Activated CD8-positive, alpha-beta memory T cell treated with anti-CD3 and anti-CD28 coated beads, Interleukin-2, amount 10 ng/mL, durations not matched to agents 7 days and 5 days (primary cell): ENCODE data around the gene ST6GALNAC6. TPM values are rescaled to one million over a fixed set of nuclear protein-coding genes. Genes with fewer than 3 reads are reported as not detected.

Experiments
- ATAC-seq: fragments of 150-1000 bp; cut with Tn5 transposase; one replicate; pipeline ENCODE4 v1.10.0; 2021; ENCODE audit warnings: moderate library complexity
- CTCF ChIA-PET: fragments of 350-600 bp; sonication (Branson Sonifier 250); formaldehyde crosslinking; loops from one replicate; lab custom pipeline; 2021; ENCODE audit warnings: antibody characterized with exemption; lab: Charles Lee
- DNase-seq: peaks from one replicate; pipeline ENCODE4 v3.0.0-alpha.2; 2020
- H3K27ac Mint-ChIP-seq: one replicate; pipeline ENCODE4 v1.8.0; 2021; ENCODE audit warnings: mild to moderate bottlenecking, mixed read lengths
- H3K27me3 Mint-ChIP-seq: one replicate; pipeline ENCODE4 v1.8.0; 2021; ENCODE audit warnings: mixed read lengths
- H3K36me3 Mint-ChIP-seq: one replicate; pipeline ENCODE4 v1.8.0; 2021; ENCODE audit warnings: mild to moderate bottlenecking, mixed read lengths
- H3K4me1 Mint-ChIP-seq: one replicate; pipeline ENCODE4 v1.8.0; 2021; ENCODE audit warnings: mixed read lengths
- H3K4me3 Mint-ChIP-seq: one replicate; pipeline ENCODE4 v1.8.0; 2021; ENCODE audit warnings: mild to moderate bottlenecking, moderate library complexity, mixed read lengths
- H3K9me3 Mint-ChIP-seq: one replicate; pipeline ENCODE4 v1.8.0; 2022; ENCODE audit warnings: low read depth, mixed read lengths
- total RNA-seq, 2 experiments: library from RNA; stranded (reverse); gene quantifications; one replicate each; pipeline ENCODE4 v1.2.3, GENCODE V29; 2021

Gene ST6GALNAC6
- total RNA-seq, 2 experiments from 2014 or later = 75.7 to 93.5 TPM

- Mint-ChIP-seq H3K27ac (no peak overlapping the region), H3K4me3 (no peak overlapping the region), H3K36me3 (peaks cover 2% of the 10 kb centered on the region), H3K9me3 (no peaks in the 10 kb centered on the region), H3K27me3 (no peaks in the 10 kb centered on the region), H3K4me1 (peaks cover 15% of the 10 kb centered on the region)
- CTCF ChIA-PET = interaction anchor here (0.7 to 5.3 kb wide), 65 partner anchors 8 to 529 kb away, joined by 3 to 64 read pairs (median 6); partner anchors contain the start of genes CDK9, ENG, FPGS and SH2D3C
- DNase-seq (peak; percentile 88), ATAC-seq (peak; percentile 86)
Measured at GRCh38 chr9:127869310-127870152, 29.9 kb downstream of the ST6GALNAC6 start.

- ATAC-seq = no peak
- no peak overlapping the region for H3K27ac Mint-ChIP-seq
Measured at GRCh38 chr9:127868278-127868902, 31.0 kb downstream of the ST6GALNAC6 start.

GRCh38 chr9:127867356-127868277 lies 31.8 kb downstream of the ST6GALNAC6 start:
- no peak for ATAC-seq
- no peaks in the 10 kb centered on the region for H3K27me3 Mint-ChIP-seq

More at GRCh38 chr9:127868278-127868902, 31.0 kb downstream of the ST6GALNAC6 start:
- Mint-ChIP-seq H3K4me1 (peaks cover 17% of the 10 kb centered on the region), H3K36me3 (peaks cover 2% of the 10 kb centered on the region), H3K27me3 (no peaks in the 10 kb centered on the region), H3K9me3 (no peaks in the 10 kb centered on the region), H3K4me3 (no peak overlapping the region)
- CTCF ChIA-PET = interaction anchor here (1.7 to 5.3 kb wide), 12 partner anchors 11 to 133 kb away, joined by 5 to 64 read pairs (median 16); partner anchors contain the start of genes CDK9, ENG, SH2D3C and TOR2A
- DNase-seq = no peak

GRCh38 chr9:127866535-127866934 lies 32.9 kb downstream of the ST6GALNAC6 start:
- Mint-ChIP-seq H3K27me3 (no peaks in the 10 kb centered on the region), H3K4me1 (peaks cover 36% of the 10 kb centered on the region), H3K9me3 (no peaks in the 10 kb centered on the region), H3K36me3 (peaks cover 2% of the 10 kb centered on the region), H3K27ac (no peak overlapping the region), H3K4me3 (no peak overlapping the region)
- DNase-seq = no peak
- no peak for ATAC-seq
- CTCF ChIA-PET = interaction anchor here (0.9 to 2.2 kb wide), 3 partner anchors 10 to 132 kb away, joined by 3 to 7 read pairs (median 3); partner anchors contain the start of gene TOR2A

More at GRCh38 chr9:127867356-127868277, 31.8 kb downstream of the ST6GALNAC6 start:
- Mint-ChIP-seq H3K4me3 (no peak overlapping the region), H3K36me3 (peaks cover 2% of the 10 kb centered on the region), H3K4me1 (peaks cover 25% of the 10 kb centered on the region), H3K27ac (no peak overlapping the region), H3K9me3 (no peaks in the 10 kb centered on the region)
- CTCF ChIA-PET = interaction anchor here (0.7 to 5.3 kb wide), 4 partner anchors 12 to 347 kb away, joined by 3 to 64 read pairs (median 42); partner anchors contain the start of genes CDK9 and ENG
- DNase-seq = no peak

GRCh38 chr9:127865645-127866464 lies 33.5 kb downstream of the ST6GALNAC6 start:
- no peaks in the 10 kb centered on the region for H3K9me3 Mint-ChIP-seq
- CTCF ChIA-PET = interaction anchor here (0.7 to 3.8 kb wide), 10 partner anchors 10 to 131 kb away, joined by 3 to 25 read pairs (median 4); partner anchors contain the start of genes CDK9, ENG and TOR2A
- H3K4me1 Mint-ChIP-seq = peaks cover 41% of the 10 kb centered on the region
- no peaks in the 10 kb centered on the region for H3K27me3 Mint-ChIP-seq
- H3K27ac Mint-ChIP-seq = peak overlapping the region; percentile 80
- H3K36me3 Mint-ChIP-seq = peaks cover 2% of the 10 kb centered on the region
- DNase-seq (peak; percentile 63), ATAC-seq (peak; percentile 38)
- no peak overlapping the region for H3K4me3 Mint-ChIP-seq

GRCh38 chr9:127863191-127863621 lies 36.2 kb downstream of the ST6GALNAC6 start:
- Mint-ChIP-seq H3K4me1 (peaks cover 43% of the 10 kb centered on the region), H3K9me3 (no peaks in the 10 kb centered on the region), H3K27me3 (no peaks in the 10 kb centered on the region), H3K36me3 (peaks cover 2% of the 10 kb centered on the region), H3K4me3 (no peak overlapping the region), H3K27ac (peak overlapping the region; percentile 89)
- no peak for DNase-seq
- ATAC-seq = no peak
- CTCF ChIA-PET = interaction anchor here (1.0 to 3.8 kb wide), 8 partner anchors 10 to 128 kb away, joined by 3 to 25 read pairs (median 4); partner anchors contain the start of genes CDK9 and TOR2A

- H3K9me3 Mint-ChIP-seq = no peaks in the 10 kb centered on the region
- peak; percentile 86 for DNase-seq
- peak; percentile 82 for ATAC-seq
- peaks cover 43% of the 10 kb centered on the region for H3K4me1 Mint-ChIP-seq
- H3K27ac Mint-ChIP-seq = peak overlapping the region; percentile 89
- no peaks in the 10 kb centered on the region for H3K27me3 Mint-ChIP-seq
- CTCF ChIA-PET = interaction anchor here (0.7 to 3.8 kb wide), 10 partner anchors 7 to 127 kb away, joined by 3 to 25 read pairs (median 4); partner anchors contain the start of genes CDK9 and TOR2A
- H3K4me3 Mint-ChIP-seq = no peak overlapping the region
- peaks cover 2% of the 10 kb centered on the region for H3K36me3 Mint-ChIP-seq
Measured at GRCh38 chr9:127862075-127863011, 37.1 kb downstream of the ST6GALNAC6 start.

GRCh38 chr9:127860779-127861178 lies 38.6 kb downstream of the ST6GALNAC6 start:
- ATAC-seq (no peak), DNase-seq (no peak)
- Mint-ChIP-seq H3K27me3 (no peaks in the 10 kb centered on the region), H3K27ac (peak overlapping the region; percentile 65), H3K4me1 (peaks cover 43% of the 10 kb centered on the region), H3K36me3 (peaks cover 1% of the 10 kb centered on the region), H3K4me3 (no peak overlapping the region), H3K9me3 (no peaks in the 10 kb centered on the region)
- CTCF ChIA-PET = no interaction called here

- ATAC-seq = no peak
- H3K9me3 Mint-ChIP-seq = no peaks in the 10 kb centered on the region
- H3K27me3 Mint-ChIP-seq = no peaks in the 10 kb centered on the region
- H3K27ac Mint-ChIP-seq = no peak overlapping the region
- H3K4me1 Mint-ChIP-seq = peaks cover 38% of the 10 kb centered on the region
- CTCF ChIA-PET = interaction anchor here (1.5 kb wide), 1 partner anchor 55 kb away, joined by 3 read pairs; no protein-coding TSS in a partner anchor
- no peaks in the 10 kb centered on the region for H3K36me3 Mint-ChIP-seq
- DNase-seq = no peak
- H3K4me3 Mint-ChIP-seq = no peak overlapping the region
Measured at GRCh38 chr9:127860260-127860659, 39.1 kb downstream of the ST6GALNAC6 start.

- Mint-ChIP-seq H3K27me3 (no peaks in the 10 kb centered on the region), H3K36me3 (no peaks in the 10 kb centered on the region), H3K9me3 (no peaks in the 10 kb centered on the region), H3K4me3 (no peak overlapping the region), H3K27ac (peak overlapping the region; percentile 54), H3K4me1 (peaks cover 34% of the 10 kb centered on the region)
- DNase-seq (no peak), ATAC-seq (no peak)
- CTCF ChIA-PET = interaction anchor here (5.4 kb wide), 1 partner anchor 12 kb away, joined by 42 read pairs; no protein-coding TSS in a partner anchor
Measured at GRCh38 chr9:127858041-127858512, 41.3 kb downstream of the ST6GALNAC6 start.
